ENCODE results near the gene DNASE1L3. TPM values are rescaled to one million over a fixed set of nuclear protein-coding genes. Genes with fewer than 3 reads are reported as not detected.
A peak's percentile ranks its signal among the peaks of the same experiment; 100 is the strongest.

The DNASE1L3 gene
- total RNA-seq, 4 donors from 2014 or later, result 1.1 to 20.5 (median 3.8) TPM

DNA sequence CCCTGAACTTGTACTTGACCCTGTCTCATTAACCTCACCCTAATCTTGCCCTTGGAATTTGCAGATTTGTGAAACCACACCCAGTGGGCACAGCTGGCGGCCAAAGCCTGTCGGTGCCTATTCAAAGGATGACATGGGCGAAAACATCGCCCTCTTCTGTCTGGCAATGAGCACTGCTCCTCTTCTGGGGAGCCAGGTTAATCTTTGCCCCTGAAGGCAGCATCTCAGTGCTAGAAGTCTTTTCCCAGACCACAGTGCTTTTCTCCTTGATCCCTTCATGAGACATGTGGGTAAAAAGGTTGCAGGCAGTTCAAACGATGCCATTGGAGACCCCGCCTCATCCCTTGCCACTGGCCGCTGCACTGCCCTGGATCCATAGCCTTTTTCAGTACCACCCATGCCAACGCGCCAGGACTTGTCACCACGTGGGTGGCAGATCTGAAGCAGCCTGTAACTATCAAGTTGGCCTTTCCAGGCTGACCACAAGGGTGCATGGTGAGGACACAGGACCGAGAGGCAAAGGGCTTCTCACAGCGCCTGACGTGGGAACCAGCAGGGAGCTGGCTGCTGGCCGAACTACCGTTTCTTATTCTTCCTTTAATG lies 6.5 kb upstream of the DNASE1L3 start:
- peak; percentile 77 for ATAC-seq (ENCODE audit: low FRiP score)
- DNase-seq (ENCODE audit: low spot score), result no peak
- TF ChIP-seq, protein P1, sequence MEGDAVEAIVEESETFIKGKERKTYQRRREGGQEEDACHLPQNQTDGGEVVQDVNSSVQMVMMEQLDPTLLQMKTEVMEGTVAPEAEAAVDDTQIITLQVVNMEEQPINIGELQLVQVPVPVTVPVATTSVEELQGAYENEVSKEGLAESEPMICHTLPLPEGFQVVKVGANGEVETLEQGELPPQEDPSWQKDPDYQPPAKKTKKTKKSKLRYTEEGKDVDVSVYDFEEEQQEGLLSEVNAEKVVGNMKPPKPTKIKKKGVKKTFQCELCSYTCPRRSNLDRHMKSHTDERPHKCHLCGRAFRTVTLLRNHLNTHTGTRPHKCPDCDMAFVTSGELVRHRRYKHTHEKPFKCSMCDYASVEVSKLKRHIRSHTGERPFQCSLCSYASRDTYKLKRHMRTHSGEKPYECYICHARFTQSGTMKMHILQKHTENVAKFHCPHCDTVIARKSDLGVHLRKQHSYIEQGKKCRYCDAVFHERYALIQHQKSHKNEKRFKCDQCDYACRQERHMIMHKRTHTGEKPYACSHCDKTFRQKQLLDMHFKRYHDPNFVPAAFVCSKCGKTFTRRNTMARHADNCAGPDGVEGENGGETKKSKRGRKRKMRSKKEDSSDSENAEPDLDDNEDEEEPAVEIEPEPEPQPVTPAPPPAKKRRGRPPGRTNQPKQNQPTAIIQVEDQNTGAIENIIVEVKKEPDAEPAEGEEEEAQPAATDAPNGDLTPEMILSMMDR (IDR thresholded peaks at IDR 0.05), result no peak

DNA sequence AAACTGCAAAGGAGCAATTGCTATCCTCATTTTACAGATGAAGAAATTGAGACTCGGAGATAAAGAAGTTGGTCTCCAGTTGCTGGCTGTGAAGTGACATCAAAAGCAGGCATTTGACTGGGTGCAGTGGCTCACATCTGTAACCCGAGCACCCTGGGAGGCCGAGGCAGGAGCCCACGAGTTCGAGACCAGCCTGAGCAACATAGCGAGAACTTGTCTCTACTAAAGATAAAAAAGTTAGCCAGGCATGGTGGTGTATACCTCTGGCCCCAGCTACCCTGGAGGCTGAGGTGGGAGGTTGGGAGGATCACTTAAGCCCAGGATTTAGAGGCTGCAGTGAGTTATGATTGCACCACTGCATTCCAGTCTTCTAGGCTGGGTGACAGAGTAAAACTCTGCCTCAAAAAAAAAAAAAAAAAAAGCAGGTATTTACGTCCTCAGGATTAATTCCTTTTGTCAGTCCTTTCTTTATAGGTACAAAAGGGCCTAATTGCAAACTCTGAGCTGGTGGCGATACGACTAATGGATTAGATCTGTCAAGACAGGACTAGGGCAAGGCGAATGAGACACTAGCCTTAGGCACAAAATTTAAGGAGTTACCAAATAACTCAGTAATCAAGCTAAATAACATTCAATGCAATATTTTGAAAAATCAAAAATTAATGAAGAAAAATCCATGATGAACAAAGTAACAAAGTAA lies 5.9 kb upstream of the DNASE1L3 start:
- ATAC-seq (ENCODE audit: low FRiP score) (no peak), DNase-seq (ENCODE audit: low spot score) (no peak)
- TF ChIP-seq, protein P1 (IDR thresholded peaks at IDR 0.05), result no peak

DNA sequence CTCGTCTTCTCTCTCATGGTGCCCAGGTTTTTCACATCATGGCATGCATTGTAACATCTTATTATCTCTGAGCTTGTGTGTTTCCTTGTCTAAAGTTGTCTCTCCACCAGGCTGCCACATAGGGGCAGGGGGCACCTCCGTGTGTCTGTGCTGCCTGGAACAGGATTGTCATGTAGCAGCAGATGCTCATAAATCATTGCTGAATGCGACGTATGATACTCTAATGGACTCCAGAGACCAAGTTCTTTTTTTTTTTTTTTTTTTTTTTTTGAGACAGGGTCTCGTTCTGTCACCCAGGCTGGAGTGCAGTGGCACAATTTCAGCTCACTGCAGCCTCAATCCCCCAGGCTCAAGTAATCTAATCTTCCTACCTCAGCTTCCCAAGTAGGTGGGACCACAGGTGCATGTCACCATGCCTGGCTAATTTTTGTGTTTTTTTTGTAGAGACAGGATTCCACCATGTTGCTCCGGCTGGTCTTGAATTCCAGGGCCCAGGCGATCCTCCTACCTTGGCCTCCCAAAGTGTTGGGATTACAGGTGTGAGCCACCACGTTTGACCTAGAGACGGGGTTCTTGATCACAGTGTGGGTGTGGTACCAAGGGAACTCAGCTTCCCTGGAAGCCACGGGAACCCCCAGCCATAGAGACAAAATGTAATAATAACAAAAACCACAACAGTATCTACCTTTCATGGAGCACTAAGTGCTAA lies 4.7 kb upstream of the DNASE1L3 start:
- no peak for ATAC-seq (ENCODE audit: low FRiP score)
- DNase-seq (ENCODE audit: low spot score), result no peak

DNA sequence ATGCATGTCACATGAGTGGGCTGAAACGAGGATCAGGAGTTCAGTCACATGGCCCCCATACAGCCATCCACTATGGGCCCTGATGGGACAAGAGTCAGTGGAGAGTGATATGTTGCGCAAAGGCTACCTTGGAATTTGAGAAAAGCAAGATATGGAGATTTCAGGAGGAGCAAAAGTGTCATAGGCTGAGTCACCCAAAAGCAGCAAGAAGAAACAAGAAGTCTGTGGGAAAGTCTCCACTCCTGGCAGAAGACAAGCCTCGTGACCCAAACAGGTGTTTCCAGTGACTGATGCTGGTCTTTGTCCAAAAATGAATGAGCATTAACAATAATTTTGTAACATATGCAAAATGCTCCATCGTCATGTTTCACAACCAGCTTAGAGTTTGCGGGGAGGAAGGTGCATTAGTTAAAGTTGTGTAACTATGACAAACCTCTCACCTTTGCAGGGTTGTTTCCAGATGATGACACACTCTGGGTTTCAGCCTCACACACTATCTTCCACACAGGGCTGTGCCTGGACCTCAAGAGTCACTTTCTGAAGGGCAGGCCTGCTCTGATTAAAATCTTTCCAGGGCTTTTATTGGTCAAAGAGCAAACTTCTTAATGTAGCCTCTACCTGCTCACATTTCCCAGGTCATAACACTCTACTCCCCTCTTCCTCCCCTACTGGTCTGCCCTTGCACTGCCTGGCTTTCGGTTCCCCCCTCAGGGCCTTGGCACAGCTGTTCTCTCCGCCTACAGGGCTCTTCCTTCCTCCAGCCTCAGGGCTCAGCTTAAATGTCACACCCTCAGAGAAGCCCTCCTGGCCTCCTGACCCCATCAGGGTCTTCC lies 3.9 kb upstream of the DNASE1L3 start:
- TF ChIP-seq, protein P1 (IDR thresholded peaks at IDR 0.05), result no peak
- DNase-seq (ENCODE audit: low spot score) (no peak), ATAC-seq (ENCODE audit: low FRiP score) (peak; percentile 46)

More for the DNA sequence above, 4.7 kb upstream of the DNASE1L3 start:
- TF ChIP-seq, protein P1 (IDR thresholded peaks at IDR 0.05), result no peak

DNA sequence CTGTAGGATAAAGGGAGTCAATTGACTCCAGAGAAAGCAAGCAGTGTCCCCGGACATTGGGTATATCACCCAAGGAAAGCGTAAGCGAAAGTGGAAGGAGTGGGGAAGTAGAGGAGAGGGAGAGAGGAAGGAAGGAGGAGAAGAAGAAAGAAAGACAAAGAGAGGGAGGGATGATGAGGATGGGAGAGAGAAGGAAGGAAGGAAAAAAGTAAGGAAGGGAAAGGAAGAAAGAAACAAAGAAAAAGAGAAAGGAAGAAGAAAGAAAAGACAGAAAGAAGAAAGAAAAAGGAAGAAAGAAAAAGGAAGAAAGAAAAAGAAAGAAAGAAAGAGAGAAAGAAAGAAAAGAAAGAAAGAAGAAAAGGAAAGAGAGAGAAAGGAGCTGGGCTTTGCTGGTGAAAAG lies 839 bp downstream of the DNASE1L3 start:
- no peak for ATAC-seq (ENCODE audit: low FRiP score)
- TF ChIP-seq, protein P1 (IDR thresholded peaks at IDR 0.05), result no peak
- DNase-seq (ENCODE audit: low spot score), result no peak

DNA sequence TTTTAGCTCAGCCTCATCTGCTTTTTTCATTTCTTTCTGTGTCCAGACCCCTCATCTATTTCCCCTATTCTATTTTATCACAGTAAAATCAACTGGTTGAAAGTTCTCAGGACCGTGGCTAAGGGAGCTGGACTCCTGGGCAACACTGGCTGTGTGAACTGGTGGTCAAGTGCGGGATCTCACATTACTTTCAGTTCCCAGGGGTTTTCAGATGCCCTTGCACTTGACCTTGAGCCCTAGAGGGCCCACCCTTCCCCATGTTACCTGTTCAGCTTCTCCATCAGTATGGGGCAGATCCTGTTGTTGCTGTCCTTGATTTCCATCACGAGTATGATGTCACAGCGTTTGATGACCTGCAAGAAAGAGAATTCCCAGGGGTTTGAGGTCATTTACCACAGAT lies 2.8 kb downstream of the DNASE1L3 start:
- TF ChIP-seq, protein P1 (IDR thresholded peaks at IDR 0.05), result no peak
- DNase-seq (ENCODE audit: low spot score) (no peak), ATAC-seq (ENCODE audit: low FRiP score) (no peak)
